ENCODE measurements around the gene PGAM4.

DNA sequence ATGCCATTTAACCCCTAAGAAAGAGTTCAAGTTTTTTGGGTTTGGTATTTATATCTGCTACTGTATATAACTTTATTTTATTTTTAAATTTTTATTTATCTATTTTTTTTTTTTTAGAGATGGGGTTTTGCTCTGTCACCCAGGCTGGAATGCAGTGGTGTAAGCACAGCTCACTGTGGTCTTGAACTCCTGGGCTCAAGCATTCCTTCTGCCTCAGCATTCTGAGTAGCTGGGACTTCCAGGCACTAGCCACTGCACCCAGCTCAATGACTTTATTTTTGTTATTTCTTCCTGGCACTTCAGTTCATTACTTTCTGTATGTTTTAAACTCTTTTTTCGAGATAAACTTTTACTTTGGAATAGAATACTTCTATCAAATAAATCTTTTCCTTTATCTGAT lies 42.4 kb upstream of the PGAM4 start:
- TF ChIP-seq, protein P1, sequence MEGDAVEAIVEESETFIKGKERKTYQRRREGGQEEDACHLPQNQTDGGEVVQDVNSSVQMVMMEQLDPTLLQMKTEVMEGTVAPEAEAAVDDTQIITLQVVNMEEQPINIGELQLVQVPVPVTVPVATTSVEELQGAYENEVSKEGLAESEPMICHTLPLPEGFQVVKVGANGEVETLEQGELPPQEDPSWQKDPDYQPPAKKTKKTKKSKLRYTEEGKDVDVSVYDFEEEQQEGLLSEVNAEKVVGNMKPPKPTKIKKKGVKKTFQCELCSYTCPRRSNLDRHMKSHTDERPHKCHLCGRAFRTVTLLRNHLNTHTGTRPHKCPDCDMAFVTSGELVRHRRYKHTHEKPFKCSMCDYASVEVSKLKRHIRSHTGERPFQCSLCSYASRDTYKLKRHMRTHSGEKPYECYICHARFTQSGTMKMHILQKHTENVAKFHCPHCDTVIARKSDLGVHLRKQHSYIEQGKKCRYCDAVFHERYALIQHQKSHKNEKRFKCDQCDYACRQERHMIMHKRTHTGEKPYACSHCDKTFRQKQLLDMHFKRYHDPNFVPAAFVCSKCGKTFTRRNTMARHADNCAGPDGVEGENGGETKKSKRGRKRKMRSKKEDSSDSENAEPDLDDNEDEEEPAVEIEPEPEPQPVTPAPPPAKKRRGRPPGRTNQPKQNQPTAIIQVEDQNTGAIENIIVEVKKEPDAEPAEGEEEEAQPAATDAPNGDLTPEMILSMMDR (IDR thresholded peaks at IDR 0.05 in 4 of 5, conservative IDR thresholded peaks at IDR 0.05 in 1 of 5): no peak
- no peak for TF ChIP-seq POLR2A (IDR thresholded peaks at IDR 0.05)

Measured in gastrocnemius medialis (tissue), 4 donors.